B cell (primary cell): ENCODE results near the gene CTDSPL. TPM values are rescaled to one million over a fixed set of nuclear protein-coding genes. Genes with fewer than 3 reads are reported as not detected.

Experiments
- ATAC-seq: fragments of 200-7000 bp; cut with Tn5 transposase; one replicate; pipeline ENCODE4 v1.10.0; 2021; ENCODE audit warnings: low read depth, mild to moderate bottlenecking, moderate number of reproducible peaks, moderate library complexity
- CTCF ChIA-PET: fragments of 350-600 bp; sonication (Branson Sonifier 250); formaldehyde crosslinking; loops from one replicate; lab custom pipeline; 2021; ENCODE audit warnings: antibody characterized with exemption, inconsistent platforms; lab: Charles Lee
- POLR2A ChIA-PET: fragments of 350-600 bp; sonication (Branson Sonifier 250); formaldehyde crosslinking; loops from one replicate; lab custom pipeline; 2021; ENCODE audit warnings: antibody characterized with exemption; lab: Charles Lee
- DNase-seq: peaks from one replicate; pipeline ENCODE4 v3.0.0; 2013
- H2AFZ ChIP-seq: 2 replicates; pipeline ENCODE4 v1.6.1; 2012; ENCODE audit warnings: mild to moderate bottlenecking, low read depth, low read length; ENCODE audit not compliant: insufficient read depth, poor library complexity, severe bottlenecking
- H3K27ac ChIP-seq, 2 donors: 1 replicate in 1 of 2; 2 replicates in 1 of 2; pipeline ENCODE4 v1.5.1; 2012 to 2013; ENCODE audit warnings: low read length in 2 of 2, mild to moderate bottlenecking in 2 of 2, moderate library complexity in 1 of 2
- H3K27me3 ChIP-seq, 4 experiments: fragments of 200-600 bp in 1 of 4; sonication (generic) in 1 of 4; replicated peaks in 1 of 4; 1 replicate in 2 of 4; 2 replicates in 2 of 4; pipeline versions ENCODE4 v1.6.1 to v1.7.0; 2013 to 2016; ENCODE audit warnings: low read length in 3 of 4, mild to moderate bottlenecking in 2 of 4, mixed read lengths in 1 of 4, moderate library complexity in 1 of 4; ENCODE audit not compliant: insufficient read depth in 4 of 4, control insufficient read depth in 3 of 4; ENCODE audit errors: control extremely low read depth in 1 of 4
- H3K36me3 ChIP-seq, 2 experiments: replicated peaks in 1 of 2; 1 replicate in 1 of 2; 2 replicates in 1 of 2; pipeline versions ENCODE4 v1.6.1 to v1.7.1; 2013; ENCODE audit warnings: low read length in 1 of 2; ENCODE audit not compliant: insufficient read depth in 2 of 2, control insufficient read depth in 1 of 2; ENCODE audit errors: control extremely low read depth in 1 of 2, extremely low read depth in 1 of 2
- H3K4me1 ChIP-seq, 2 donors: fragments of 200-600 bp in 1 of 2; sonication (generic) in 1 of 2; 1 replicate in 1 of 2; 2 replicates in 1 of 2; pipeline versions ENCODE4 v1.5.1 to v1.6.1; 2013 to 2017; ENCODE audit warnings: low read length in 2 of 2; ENCODE audit not compliant: control insufficient read depth in 2 of 2, insufficient read depth in 2 of 2
- H3K4me2 ChIP-seq: replicated peaks from 2 replicates; pipeline ENCODE3; 2012; ENCODE audit warnings: mild to moderate bottlenecking, low read depth, low read length; ENCODE audit not compliant: poor library complexity, severe bottlenecking
- H3K4me3 ChIP-seq, 5 experiments: fragments of 200-600 bp in 1 of 5; sonication (generic) in 1 of 5; 1 replicate in 3 of 5; 2 replicates in 2 of 5; pipeline versions ENCODE4 v1.5.1 to v1.7.0; 2011 to 2016; ENCODE audit warnings: low read length in 4 of 5, mild to moderate bottlenecking in 4 of 5, low read depth in 2 of 5, control low read depth in 1 of 5, moderate library complexity in 1 of 5; ENCODE audit not compliant: insufficient read depth in 1 of 5; ENCODE audit errors: control extremely low read depth in 1 of 5, extremely low read depth in 1 of 5
- H3K79me2 ChIP-seq: fragments of 200-600 bp; sonication (generic); one replicate; pipeline ENCODE4 v1.6.0; 2016; ENCODE audit warnings: low read length; ENCODE audit not compliant: control insufficient read depth, insufficient read depth
- H3K9ac ChIP-seq: fragments of 200-600 bp; sonication (generic); 2 replicates; pipeline ENCODE4 v1.6.1; 2017; ENCODE audit warnings: mild to moderate bottlenecking, low read length, moderate library complexity
- H3K9me3 ChIP-seq, 3 donors: one replicate each; pipeline versions ENCODE4 v1.6.1 to v1.7.1; 2013; ENCODE audit warnings: low read length in 2 of 3; ENCODE audit not compliant: control insufficient read depth in 2 of 3, insufficient read depth in 1 of 3; ENCODE audit errors: control extremely low read depth in 1 of 3
- H4K20me1 ChIP-seq: 2 replicates; pipeline ENCODE4 v1.6.0; 2012; ENCODE audit warnings: mild to moderate bottlenecking, low read length; ENCODE audit not compliant: insufficient read depth, control insufficient read depth, poor library complexity, severe bottlenecking
- H3K27ac Mint-ChIP-seq: one replicate; pipeline ENCODE4 v1.8.0; 2021; ENCODE audit warnings: mixed read lengths
- H3K27me3 Mint-ChIP-seq: one replicate; pipeline ENCODE4 v1.8.0; 2021; ENCODE audit warnings: mixed read lengths
- H3K4me1 Mint-ChIP-seq: one replicate; pipeline ENCODE4 v1.8.0; 2021; ENCODE audit warnings: mixed read lengths
- H3K4me3 Mint-ChIP-seq: one replicate; pipeline ENCODE4 v1.8.0; 2021; ENCODE audit warnings: mixed read lengths
- H3K9me3 Mint-ChIP-seq: one replicate; pipeline ENCODE4 v1.8.0; 2022; ENCODE audit warnings: mixed read lengths; ENCODE audit not compliant: insufficient read depth
- EZH2 ChIP-seq: IDR thresholded peaks from 2 replicates; pipeline ENCODE4 v1.6.1; 2012; ENCODE audit warnings: borderline replicate concordance, low read depth, mild to moderate bottlenecking, moderate library complexity, low read length; ENCODE audit not compliant: insufficient read depth, poor library complexity, severe bottlenecking
- WGBS: methylation state at CpG from one replicate; pipeline ENCODE4 v1.1.5; 2013; ENCODE audit warnings: missing lambda C conversion rate; ENCODE audit not compliant: insufficient coverage; 5-methylcytosine and 5-hydroxymethylcytosine counted together
- intact Hi-C: fragments of 100-400 bp; cut with micrococcal nuclease; formaldehyde crosslinking; loops from one replicate; pipeline ENCODE4 v1.10.0; 2022
- polyA plus RNA-seq: library from polyadenylated mRNA; depleted of rRNA; stranded (reverse); fragments of >200 nt; gene quantifications from 2 replicates; pipeline ENCODE4 v1.2.3, GENCODE V29; 2012
- total RNA-seq, 2 donors: library from RNA; stranded (reverse); fragments of 120-200 nt in 1 of 2; gene quantifications; 1 replicate in 1 of 2; 2 replicates in 1 of 2; pipeline versions ENCODE4 v1.2.3 to v1.2.4, GENCODE V29; 2013 to 2022
- TF ChIP-seq, protein P1 (sequence below): fragments of 200-600 bp; IDR thresholded peaks from one replicate; pipeline ENCODE4 v1.8.0; 2022; ENCODE audit warnings: antibody characterized with exemption, mild to moderate bottlenecking

CTDSPL gene
- total and polyA plus RNA-seq, 2 donors (not counting 1 experiment from before 2014, with no cell fraction given): not detected

DNA sequence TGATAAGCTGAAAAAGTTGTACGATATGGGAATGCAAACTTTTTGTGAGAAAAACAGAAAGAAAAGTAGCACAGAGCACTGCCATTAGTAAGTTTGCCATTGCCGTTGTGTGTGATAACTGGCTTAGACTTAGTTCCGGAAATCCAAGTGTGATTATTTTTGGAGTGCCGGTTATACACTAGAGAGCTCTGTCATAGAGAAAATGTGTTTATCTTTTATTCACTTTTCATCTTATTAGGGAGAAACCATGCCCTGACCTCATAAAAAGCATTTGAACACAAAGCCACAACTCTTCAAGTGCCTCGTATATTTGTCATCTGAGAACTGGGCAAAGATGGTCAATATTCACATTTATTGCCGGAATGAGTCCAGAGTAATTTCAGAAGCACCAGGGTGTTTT, 36.1 kb downstream of the CTDSPL start:
- ChIA-PET CTCF (no interaction called here), POLR2A (no interaction called here)
- Mint-ChIP-seq H3K4me3 (no peak overlapping the region), H3K9me3 (no peaks in the 10 kb centered on the region), H3K4me1 (no peaks in the 10 kb centered on the region), H3K27me3 (peaks cover 4% of the 10 kb centered on the region), H3K27ac (no peak overlapping the region)
- 32% methylated on average over 3 of the region's 6 CpGs for WGBS
- Histone ChIP-seq H3K4me2 (no peak overlapping the region), H3K27me3 (no peaks in the 10 kb centered on the region), H2AFZ (no peak overlapping the region), H3K9me3 (no peaks in the 10 kb centered on the region), H4K20me1 (no peaks in the 10 kb centered on the region), H3K79me2 (no peaks in the 10 kb centered on the region), H3K9ac (no peak overlapping the region), H3K27ac (no peak overlapping the region), H3K4me1 (no peaks in the 10 kb centered on the region), H3K4me3 (no peak overlapping the region), H3K36me3 (no peaks in the 10 kb centered on the region)
- intact Hi-C loops: no loop called here
- no peak for DNase-seq
- TF ChIP-seq, protein P1, sequence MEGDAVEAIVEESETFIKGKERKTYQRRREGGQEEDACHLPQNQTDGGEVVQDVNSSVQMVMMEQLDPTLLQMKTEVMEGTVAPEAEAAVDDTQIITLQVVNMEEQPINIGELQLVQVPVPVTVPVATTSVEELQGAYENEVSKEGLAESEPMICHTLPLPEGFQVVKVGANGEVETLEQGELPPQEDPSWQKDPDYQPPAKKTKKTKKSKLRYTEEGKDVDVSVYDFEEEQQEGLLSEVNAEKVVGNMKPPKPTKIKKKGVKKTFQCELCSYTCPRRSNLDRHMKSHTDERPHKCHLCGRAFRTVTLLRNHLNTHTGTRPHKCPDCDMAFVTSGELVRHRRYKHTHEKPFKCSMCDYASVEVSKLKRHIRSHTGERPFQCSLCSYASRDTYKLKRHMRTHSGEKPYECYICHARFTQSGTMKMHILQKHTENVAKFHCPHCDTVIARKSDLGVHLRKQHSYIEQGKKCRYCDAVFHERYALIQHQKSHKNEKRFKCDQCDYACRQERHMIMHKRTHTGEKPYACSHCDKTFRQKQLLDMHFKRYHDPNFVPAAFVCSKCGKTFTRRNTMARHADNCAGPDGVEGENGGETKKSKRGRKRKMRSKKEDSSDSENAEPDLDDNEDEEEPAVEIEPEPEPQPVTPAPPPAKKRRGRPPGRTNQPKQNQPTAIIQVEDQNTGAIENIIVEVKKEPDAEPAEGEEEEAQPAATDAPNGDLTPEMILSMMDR: no peak
- no peak for TF ChIP-seq EZH2
- ATAC-seq: no peak

DNA sequence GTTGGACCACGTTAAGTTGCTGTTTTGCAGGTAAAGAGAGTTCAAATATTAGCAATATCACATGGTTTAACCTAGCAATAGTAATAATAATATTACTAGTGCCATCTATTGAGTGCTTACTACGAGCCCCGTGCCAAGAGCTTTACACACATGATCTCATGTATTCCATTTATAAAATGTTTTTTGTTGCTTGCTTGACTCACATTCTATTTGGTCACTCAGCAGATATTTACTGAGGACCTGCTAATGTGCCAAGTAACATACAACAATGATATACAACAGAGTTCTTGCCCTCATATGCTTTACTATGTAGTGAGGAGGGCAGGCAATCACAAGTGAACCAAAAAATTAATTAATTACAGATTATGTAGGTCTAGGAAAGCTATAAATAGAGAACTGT, 36.7 kb downstream of the CTDSPL start:
- POLR2A ChIA-PET: no interaction called here

More for the DNA sequence above, 36.7 kb downstream of the CTDSPL start:
- Histone ChIP-seq H3K4me3 (no peak overlapping the region), H3K27ac (no peak overlapping the region), H3K4me2 (no peak overlapping the region), H3K9ac (no peak overlapping the region), H3K4me1 (no peaks in the 10 kb centered on the region), H2AFZ (no peak overlapping the region), H3K36me3 (no peaks in the 10 kb centered on the region), H3K27me3 (peaks cover 0 to 2% (median 0%) of the 10 kb centered on the region in 4 experiments), H4K20me1 (no peaks in the 10 kb centered on the region), H3K9me3 (no peaks in the 10 kb centered on the region), H3K79me2 (no peaks in the 10 kb centered on the region)
- ATAC-seq (no peak), DNase-seq (no peak)
- intact Hi-C loops: no loop called here
- Mint-ChIP-seq H3K4me1 (no peaks in the 10 kb centered on the region), H3K27me3 (peaks cover 4% of the 10 kb centered on the region), H3K27ac (no peak overlapping the region), H3K4me3 (no peak overlapping the region), H3K9me3 (no peaks in the 10 kb centered on the region)
- WGBS: no CpG with 5 or more reads among the region's 3 CpGs
- CTCF ChIA-PET: no interaction called here
- TF ChIP-seq EZH2: no peak
- TF ChIP-seq, protein P1: no peak
